Measurements from ENCODE around the gene SGCA.
A peak's percentile ranks its signal among the peaks of the same experiment; 100 is the strongest.

The SGCA gene

GRCh38 chr17:50149417-50150353, 16.1 kb upstream of the SGCA start:
- peak; percentile 51 for DNase-seq (ENCODE audit: low read depth)

- no peak for DNase-seq (ENCODE audit: low read depth)
Measured at GRCh38 chr17:50150354-50151040, 15.3 kb upstream of the SGCA start, which contains the start of gene PPP1R9B. Gene PPP1R9B (minus strand): TSS chr17:50150677. CDS start chr17:50150513, 164 bp downstream.

- peak; percentile 78 for DNase-seq (ENCODE audit: low read depth)
Measured at GRCh38 chr17:50151041-50151936, 14.5 kb upstream of the SGCA start.

GRCh38 chr17:50151937-50152547, 13.8 kb upstream of the SGCA start:
- DNase-seq (ENCODE audit: low read depth), result no peak

GRCh38 chr17:50152736-50153135, 13.1 kb upstream of the SGCA start:
- no peak for DNase-seq (ENCODE audit: low read depth)

GRCh38 chr17:50153650-50154575, 11.9 kb upstream of the SGCA start:
- no peak for DNase-seq (ENCODE audit: low read depth)

GRCh38 chr17:50154604-50155003, 11.2 kb upstream of the SGCA start:
- no peak for DNase-seq (ENCODE audit: low read depth)

- DNase-seq (ENCODE audit: low read depth), result no peak
Measured at GRCh38 chr17:50155115-50155819, 10.5 kb upstream of the SGCA start.

GRCh38 chr17:50157891-50158290, 7.9 kb upstream of the SGCA start:
- DNase-seq (ENCODE audit: low read depth), result no peak

GRCh38 chr17:50161023-50161910, 4.5 kb upstream of the SGCA start:
- DNase-seq (ENCODE audit: low read depth), result peak; percentile 92

- DNase-seq (ENCODE audit: low read depth), result no peak
Measured at GRCh38 chr17:50161911-50162288, 3.9 kb upstream of the SGCA start.

- no peak for DNase-seq (ENCODE audit: low read depth)
Measured at GRCh38 chr17:50162466-50163254, 3.1 kb upstream of the SGCA start.

- no peak for DNase-seq (ENCODE audit: low read depth)
Measured at GRCh38 chr17:50163843-50164696, 1.7 kb upstream of the SGCA start.

GRCh38 chr17:50164697-50164988, 1.2 kb upstream of the SGCA start:
- DNase-seq (ENCODE audit: low read depth), result no peak

GRCh38 chr17:50165066-50165465, 739 bp upstream of the SGCA start:
- no peak for DNase-seq (ENCODE audit: low read depth)

- no peak for DNase-seq (ENCODE audit: low read depth)
Measured at GRCh38 chr17:50165466-50165865, 339 bp upstream of the SGCA start.

GRCh38 chr17:50166518-50167181, 845 bp downstream of the SGCA start:
- DNase-seq (ENCODE audit: low read depth), result no peak

All from activated T-helper 1 cell treated with Interleukin-2 at 50 U/mL for 16 hours (primary cell).